Left kidney (tissue), 2 donors: ENCODE results near the gene TMC4. TPM values are rescaled to one million over a fixed set of nuclear protein-coding genes. Genes with fewer than 3 reads are reported as not detected.
"Not testable (repeated sequence)": the region's sequence is repeated elsewhere in the genome, so short reads cannot be mapped to it uniquely, and the experiment has no call there.

ENCODE experiments used
- DNase-seq: peaks from one replicate; pipeline ENCODE4 v3.0.0-alpha.2; 2013
- polyA plus RNA-seq: library from polyadenylated mRNA; unstranded; fragments of 120-200 nt; gene quantifications from one replicate; pipeline ENCODE4 v1.2.1, GENCODE V29; 2013; ENCODE audit not compliant: insufficient read length

The TMC4 gene
- polyA plus RNA-seq, 1 donor = 32.3 TPM

DNA sequence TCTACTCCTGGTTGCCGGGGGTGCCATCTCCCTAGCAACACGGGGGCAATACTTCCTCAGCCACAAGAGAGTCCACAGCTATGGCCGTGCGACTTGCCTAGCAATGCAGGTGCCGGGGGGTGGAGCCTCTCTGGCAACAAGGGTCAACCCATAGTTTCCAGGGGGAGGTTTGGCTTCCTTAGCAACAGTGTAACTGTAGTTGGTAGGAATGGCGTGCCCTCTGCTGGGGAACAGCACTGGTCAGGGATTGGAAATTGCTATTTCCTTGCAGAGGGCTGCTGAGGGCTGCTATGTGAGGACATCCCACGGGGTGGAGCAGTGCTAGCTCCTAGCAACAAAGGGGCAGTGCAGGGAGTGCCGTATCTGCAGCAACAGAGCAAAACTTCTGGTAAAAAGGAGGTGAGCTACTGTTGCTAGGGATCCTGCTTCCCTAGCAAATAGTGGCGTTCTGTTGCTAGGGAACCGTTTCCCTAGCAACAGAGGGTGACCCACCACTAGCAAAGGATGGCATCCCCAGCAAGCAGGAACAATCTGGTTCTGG lies 7.0 kb upstream of the TMC4 start:
- peak; percentile 81 for DNase-seq

DNA sequence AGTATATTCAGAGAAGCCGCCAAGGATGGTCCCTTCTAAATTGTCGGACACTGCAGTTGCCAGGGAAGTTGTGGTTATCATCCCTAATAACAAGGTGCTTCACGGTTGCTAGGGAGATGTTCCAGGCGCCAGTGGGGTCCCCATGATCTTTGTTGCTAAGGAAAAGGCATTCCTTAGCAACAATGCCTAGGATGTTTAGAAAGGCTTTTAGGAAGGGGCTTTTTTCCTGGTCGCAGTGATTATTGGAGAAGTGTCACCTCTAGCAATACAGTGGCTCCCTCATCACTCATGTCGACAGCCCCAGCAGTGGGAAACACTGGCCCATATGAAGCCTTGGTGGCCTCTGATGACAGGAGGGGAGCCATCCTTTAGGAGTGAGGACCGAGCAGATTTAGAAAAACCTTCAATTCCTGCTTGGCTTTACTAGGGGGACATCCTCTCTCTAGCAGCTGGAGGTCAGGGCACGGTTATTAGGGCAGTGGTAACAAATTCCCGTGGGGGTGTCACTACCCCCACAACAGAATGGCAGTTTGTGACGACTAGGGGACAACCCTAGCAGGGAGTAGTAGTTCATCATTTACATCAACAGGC lies 6.4 kb upstream of the TMC4 start:
- no peak for DNase-seq

DNA sequence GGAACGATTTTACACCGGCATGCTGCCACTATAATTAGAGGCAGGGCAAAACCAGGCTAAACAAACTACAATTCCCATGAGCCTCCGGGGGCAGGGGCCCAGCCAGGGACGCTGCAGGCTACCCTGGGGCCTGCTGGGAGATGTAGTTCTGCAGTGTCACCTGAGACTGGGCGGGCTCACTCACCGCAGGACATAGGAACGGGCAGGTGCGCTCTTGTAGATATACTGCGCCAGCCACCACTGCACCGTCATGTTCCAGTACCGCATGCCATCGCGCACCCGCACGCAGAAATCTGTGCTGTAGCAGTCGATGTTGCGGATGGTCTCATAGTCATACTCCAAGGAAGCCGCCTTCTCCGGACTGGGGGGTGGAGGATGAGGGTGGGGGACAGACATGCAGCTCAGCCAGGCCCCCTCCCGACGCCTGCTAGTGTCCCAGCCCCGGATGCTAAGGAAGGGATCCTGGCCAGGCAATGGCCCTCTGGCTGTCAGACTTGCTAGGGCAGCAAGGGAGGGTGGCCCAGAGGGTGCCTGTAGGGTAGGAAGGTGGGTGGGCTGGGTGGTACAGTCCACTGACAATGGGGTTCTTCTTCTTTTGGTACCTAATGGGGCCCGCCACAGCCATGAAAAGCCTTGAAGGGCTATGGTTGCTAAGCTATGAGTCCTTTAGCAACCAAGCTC lies 5.8 kb upstream of the TMC4 start:
- no peak for DNase-seq

DNA sequence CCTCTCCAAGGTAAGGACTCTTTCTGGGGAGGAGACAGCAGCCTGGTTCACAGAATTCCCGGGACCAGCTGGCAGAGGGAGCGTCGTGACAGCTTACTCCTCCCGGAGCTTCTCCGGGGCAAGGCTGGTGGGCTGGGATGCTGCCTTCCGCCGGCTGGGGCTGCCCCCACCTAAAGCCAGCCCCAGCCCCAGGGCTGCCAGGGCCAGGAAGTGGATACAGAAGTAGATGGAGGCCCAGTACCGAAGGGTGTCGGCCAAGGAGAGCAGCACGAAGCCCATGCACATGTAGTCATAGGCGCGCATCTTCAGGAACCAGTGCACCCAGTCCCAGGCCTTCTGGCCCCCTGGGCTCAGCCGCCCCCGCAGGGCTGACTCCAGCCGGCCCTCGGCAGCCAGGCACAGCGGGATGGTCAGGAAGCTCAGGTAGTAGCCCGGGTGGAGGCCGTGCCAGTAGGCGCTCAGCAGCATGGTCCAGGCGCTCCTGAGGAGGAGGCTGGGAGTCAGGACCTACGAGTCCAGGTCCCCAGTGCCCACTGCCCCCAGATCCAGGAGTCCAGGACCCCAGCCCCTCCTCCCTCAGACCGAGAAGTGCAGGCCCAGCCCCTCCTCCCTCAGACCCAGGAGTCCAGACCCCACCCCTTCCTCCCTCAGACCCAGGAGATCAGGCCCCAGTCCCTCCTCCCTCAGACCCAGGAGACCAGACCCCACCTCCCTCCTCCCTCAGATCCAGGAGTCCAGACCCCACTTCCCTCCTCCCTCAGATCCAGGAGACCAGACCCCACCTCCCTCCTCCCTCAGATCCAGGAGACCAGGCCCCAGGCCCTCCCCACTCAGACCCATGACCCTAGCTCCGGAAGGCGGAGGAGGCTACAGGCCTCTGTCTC lies 1.2 kb upstream of the TMC4 start:
- no peak for DNase-seq

DNA sequence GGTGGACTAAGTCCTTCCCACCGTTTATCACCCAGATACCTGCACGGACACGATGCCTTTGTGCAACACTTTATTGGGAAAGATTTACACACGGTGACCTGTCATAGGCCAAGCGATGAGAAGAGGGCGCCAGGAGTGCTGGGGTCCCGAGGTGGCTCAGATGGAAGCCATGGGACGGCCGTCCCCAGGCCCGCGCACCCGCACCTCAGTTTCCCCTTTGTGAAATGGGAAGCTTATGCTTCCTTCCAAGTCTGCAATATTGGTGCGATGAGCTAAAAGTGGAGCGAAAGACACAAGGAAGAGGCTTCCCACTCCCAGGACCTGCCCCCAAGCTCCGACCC lies 369 bp upstream of the TMC4 start:
- DNase-seq = no peak

DNA sequence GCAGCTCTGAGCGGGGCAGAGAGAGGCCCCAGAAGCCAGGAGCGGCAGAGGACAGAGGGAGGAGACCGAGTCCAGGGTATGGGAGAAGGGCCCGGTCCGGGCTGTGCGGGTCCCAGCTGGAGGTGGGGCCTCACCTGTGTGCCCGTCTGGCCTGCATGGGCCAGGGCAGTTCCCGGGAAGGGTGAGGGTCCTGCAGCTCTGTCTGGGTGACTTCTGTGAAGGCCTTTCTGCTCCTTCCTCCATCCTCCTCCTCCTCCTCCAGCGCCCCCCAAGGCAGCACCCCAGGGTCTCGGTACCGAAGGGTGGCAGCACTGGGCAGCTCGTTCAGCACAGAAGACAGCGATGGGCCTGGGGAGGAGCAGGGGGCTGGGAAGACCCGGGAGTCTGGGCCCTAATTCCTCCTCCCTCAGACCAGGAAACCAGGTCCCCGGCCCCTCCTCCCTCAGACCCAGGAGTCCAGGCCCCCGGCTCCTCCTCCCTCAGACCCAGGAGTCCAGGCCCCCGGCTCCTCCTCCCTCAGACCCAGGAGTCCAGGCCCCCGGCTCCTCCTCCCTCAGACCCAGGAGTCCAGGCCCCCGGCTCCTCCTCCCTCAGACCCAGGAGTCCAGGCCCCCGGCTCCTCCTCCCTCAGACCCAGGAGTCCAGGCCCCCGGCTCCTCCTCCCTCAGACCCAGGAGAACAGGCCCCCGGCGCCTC lies 1.1 kb downstream of the TMC4 start:
- not testable (repeated sequence) for DNase-seq

DNA sequence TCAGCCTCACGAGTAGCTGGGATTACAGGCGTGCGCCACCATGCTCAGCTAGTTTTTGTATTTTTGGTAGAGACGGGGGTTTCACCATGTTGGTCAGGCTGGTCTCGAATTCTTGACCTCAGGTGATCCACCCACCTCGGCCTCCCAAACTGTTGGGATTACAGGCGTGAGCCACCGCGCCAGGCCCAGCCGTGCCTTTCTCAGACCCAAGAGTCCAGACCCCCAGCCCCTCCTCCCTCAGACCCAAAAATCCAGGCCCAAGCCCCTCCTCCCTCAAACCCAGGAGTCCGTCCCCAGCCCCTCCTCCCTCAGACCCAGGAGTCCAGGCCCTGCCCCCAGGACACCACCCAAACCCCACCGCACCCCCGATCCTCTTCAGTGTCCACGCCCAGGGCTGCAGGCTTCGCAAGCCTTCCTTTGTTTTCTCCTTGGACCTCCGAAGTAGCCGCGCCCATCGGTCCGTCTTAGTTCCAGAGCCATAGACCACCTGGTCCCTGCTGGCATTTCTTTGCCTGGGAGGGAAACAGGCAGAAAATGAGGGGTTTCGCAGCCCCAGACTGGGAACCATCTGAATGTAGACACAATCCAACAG lies 3.7 kb downstream of the TMC4 start:
- no peak for DNase-seq

DNA sequence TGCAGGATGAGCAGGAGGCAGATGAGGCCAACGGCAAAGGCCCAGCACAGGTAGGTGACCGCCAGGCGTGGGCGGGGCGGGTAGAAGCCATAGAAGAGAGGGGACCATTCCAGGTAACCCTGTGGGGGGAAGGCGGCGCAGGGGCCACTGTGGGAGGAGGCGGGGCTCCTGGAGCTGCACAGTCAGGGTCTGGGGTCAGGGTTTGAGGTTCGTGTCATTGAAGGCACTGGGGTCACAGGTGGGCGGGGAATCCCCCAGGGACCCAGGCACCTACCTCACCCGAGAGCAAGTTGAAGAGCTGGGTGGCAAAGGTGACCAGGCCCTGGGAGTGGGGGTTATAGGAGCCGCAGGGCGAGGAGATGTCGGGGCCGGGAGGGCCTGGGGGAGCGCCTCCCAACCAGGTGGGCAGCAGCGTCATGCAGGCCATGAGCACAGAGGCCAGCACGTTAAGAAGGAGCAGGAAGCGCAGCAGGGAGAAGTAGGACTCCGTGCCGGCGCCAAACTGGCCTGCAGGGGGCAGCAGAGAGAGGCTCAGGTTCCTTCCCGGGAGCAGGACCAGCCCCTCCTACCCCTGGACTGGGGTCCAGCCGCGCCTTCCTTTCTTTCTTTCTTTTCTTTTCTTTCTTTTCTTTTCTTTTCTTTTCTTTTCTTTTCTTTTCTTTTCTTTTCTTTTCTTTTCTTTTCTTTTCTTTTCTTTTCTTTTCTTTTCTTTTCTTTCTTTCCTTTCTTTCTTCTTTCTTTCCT lies 4.6 kb downstream of the TMC4 start:
- DNase-seq = peak; percentile 86

DNA sequence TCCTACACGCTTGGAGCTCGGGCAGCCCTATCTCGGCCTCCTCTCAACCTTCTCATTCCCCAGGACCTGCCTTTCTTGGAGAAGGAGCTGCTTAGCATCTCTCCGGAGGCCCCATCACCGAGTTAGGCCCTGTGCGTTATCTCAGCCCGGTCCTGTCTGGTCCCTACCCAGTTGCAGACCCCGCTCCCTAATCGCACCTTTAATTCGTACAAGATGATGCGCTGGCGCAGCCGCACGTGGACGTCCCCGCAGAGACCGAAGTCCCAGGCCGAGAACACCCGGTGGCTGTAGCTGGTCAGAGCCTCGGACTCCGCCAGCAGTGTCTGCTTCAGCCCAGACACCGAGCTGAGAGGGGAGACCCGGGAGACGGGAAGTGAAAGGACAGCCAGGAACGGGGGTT lies 7.7 kb downstream of the TMC4 start:
- no peak for DNase-seq

DNA sequence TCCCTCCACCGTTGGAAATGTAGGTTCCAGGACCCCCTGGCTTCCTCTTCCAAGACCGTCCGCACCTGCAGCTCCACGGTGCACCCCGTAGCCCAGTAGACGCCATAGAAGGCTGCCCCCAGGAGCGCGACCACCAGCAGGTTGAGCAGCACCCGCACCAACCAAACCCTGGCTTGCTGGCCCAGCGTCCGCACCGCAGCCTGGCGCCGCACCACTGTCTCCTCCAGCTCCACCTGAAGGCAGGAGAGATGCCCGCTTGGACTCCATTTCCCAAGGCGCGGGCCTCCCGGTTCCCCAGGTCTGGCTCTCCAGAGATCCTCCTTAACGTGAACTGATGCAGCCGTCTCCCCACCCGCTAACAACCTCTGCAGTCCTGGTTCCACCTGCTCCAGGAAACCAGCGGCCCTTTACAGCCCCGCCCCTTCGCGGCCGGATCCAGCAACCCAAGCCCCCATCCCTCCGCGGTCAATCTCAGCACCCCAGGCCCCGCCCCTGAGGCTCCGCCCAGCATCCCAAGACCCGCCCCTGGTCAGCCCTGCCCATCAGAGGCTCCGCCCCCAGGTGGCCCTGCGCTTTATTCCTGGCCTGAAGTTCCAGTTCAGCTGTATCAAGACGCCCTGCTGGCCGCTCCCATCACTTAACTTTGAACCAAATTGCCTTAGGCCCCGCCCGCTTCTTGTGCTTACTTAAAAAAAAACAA lies 8.4 kb downstream of the TMC4 start:
- no peak for DNase-seq

DNA sequence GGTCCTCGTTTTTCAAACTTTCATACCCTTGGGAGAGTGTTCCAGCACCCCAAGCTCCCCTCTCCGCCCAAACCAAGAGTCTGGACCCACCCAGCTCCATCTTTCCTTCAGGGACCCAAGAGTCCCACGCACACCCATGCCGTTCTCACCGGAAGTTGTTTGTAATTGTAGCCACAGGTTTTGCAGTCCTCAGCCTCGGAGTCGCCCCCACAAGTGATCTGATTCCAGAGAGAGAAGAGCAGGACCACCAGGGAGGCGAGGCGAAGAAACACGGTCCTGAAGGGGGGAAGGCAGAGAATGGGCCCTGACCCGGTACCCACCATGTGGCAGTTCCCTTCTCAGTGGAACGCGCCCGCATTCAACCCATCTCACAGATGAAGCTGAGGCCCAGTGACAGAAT lies 10.1 kb downstream of the TMC4 start:
- DNase-seq = no peak

DNA sequence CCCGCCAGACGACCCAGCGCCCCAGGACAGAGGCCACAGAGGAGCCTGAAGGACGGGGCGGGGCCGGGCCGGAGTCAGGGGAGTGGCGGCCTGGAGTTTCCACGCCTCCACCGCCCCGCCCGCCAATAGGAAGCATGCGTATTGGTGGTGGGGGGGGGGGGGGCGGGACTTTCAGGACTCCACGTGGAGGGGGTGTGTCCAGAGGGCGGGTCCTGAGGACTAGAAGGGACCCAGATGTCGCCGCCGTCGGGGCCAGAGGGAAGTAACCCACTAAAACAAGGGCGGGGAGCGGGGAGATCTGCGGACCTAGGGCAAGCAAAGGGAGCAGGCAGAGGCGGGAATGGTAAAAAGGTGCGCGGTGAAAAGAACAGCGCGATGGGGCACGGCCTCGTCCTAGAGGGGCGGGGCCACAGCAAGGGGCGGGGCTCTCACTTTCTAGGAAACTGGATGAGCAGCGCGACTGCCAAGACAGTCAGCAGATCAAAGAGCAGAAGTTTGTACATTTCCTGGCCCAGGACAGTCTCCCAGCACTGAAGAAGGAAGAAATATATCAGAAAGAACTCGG lies 10.6 kb downstream of the TMC4 start:
- DNase-seq = no peak

DNA sequence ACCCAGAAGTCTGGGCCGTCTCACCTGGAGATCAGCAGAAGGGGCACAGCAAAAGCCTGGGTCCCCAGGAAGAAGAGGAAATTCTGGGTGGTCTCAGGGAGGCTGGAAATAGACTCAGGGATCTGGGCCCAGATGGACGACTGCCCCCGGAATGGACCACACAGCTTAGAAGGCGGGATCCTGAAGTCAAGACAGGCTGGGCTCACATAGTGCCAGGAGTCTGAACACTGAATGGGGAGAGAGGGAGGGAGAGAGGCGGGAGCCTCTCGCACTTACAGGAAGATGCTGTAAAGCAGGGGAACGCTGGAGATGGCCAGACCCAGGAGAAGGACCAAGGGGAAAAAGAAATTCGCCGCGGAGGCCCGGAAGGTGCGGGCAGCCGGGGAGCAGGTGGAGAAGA lies 12.1 kb downstream of the TMC4 start:
- DNase-seq = no peak

DNA sequence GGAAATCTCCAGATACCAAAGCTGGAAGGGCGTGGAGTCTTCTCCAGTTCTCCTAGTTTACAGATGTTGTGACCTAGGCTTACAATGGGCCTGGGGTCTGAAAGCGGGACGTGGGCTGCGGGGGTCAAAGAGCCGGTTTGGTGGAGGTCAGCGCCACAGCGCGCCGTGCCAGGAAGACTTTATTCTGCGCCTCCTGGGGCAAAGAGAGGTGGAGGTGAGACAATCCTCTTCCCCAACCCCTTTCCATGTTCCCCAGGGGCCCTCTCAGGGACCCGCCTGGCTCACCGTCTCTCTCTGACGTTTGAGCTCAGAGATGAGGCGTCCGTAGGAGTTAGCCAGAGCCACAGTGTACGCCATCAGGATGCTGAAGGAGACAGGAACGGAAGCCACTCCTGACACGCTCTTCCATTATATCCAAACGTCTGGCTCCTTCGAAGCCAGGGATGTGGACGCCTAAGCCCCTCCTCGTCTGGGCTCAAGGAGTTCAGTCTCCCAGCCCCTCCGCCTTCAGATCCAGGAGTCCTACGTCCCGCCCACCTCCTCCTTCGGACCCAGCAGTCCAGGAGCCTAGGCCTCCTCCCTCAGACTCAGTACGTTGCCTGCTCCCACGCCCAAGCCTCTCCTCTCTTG lies 12.7 kb downstream of the TMC4 start:
- no peak for DNase-seq

DNA sequence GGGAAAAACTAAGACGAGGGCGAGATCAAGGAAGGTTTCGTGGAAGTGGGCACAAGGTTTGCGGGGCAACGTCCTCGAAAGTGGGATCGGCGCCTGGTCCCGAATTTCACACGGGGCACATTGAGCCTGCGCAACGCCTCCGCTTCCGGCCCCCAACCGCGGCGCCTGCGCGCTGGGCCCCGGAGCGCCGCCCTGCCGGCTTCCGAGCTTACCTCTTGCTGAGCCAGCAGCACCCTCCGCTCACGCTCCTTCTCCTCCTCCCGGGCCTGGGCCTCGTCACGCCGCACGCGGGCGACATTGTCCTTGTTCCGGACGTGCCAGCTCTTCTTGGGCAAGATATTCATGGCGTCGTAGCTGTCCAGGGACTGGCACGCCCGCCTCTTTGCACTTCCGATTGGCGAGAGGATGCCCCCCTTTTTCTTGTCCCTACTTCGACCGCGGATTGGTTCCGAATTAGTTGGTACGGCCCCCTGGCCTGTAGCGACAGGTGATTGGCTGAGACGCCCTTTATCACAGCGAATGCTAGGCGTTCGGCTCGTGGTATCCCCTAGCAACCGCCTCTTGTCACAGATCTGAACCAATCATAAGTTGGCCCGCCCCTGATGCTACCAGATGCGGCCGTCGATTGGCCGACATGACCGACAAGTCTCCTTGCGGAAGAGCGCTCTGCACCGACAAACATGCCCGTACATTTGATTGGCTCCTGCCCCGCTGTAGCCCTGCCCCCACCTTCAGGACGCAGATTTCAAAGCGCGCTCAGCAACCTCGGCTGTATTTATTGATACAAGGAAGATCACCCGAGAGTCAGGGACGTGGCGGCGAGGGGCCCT lies 13.4 kb downstream of the TMC4 start, which contains the start of gene LENG1:
Gene LENG1 (minus strand): TSS at position 370 of the 830 bp plus-strand sequence. CDS start 26 bp downstream, at position 344.
- DNase-seq = peak; percentile 100

DNA sequence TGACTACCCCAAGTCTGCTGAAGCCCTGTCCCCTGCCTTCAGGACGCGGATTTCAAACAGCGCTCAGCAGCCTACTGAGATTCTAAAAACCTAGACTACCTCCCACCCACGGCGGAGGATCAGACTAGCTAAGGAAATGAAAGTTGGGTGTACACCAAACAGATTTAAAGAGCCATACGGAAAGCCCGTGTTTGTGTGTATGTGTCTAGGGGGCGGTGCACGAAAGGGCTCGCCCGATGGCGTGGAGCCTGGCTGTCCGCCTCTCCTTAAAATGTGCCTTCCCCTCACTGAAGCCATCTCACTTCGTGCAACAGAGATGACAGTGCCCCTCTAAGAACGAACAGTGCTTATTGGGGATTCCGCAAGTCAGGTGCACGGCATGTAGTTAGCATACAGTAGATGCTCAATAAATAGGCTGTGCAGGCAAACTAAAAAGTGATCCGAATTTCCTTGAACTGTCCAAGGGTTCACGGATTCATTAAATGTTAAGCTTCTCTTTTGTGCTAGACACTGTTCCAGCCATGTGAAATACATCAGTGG lies 14.1 kb downstream of the TMC4 start:
- no peak for DNase-seq

DNA sequence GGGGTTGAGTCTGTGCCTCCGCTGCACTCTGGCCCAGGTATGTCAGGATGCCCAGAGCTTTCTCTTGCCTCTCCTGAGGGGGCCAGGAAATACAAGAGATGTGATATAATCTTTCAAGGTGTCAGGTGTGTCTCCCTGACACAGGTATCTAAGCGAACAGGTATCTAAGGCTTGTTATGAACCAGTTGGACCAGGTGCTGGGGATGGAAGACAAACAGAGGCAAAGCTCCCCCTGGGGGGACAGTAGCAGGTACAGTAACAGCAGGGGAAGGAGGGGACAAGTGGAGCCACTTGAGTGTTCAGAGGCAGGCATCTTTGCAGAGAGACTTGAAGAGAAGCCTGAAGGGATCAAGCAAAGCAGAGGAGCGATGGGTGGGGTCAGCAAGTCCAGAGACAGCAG lies 16.0 kb downstream of the TMC4 start:
- no peak for DNase-seq

DNA sequence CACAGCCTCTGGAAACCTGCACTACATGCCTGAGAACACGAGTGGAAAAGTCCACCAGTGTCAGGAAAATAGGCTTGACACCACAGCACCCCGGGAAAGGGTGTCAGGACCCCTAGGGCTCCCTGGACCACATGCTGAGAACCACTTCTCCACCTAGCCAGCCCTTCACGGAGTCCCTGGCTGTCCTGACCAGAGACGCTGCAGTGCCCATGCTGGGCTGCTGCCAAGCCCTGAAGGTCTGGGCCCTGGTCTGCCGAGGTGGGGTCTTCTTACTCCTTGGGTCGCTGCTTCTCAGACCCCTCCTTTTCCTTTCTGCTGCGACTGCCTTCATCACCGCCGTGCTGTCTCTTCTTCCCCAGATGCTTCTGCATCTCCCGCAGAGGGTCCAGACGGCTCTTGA lies 16.5 kb downstream of the TMC4 start:
- DNase-seq = no peak
